ENCODE data around the gene PDE4D. TPM values are rescaled to one million over a fixed set of nuclear protein-coding genes. Genes with fewer than 3 reads are reported as not detected.

Gene PDE4D
- total RNA-seq, 1 donor from 2014 or later: 11.8 TPM

DNA sequence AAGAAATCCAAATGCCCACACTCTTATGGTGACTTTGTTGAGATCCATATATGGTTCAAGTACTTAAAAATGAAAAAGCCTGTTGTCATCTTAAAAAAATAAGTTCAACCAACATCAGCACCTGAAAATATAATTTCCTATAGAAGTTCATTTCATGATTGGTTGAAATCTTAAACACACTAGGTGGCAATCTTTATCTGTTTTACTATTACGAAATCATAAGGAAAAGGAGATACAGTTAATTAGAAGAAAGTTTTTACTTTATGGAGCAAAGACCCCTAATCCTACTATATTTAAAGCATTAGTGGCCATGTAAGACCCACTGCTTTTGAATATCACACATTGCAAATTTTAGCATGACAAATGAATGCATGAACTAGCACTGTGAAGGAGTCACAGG is 694.7 kb downstream of the PDE4D start:
- H3K27ac Mint-ChIP-seq (ENCODE audit: unreplicated experiment): no peak overlapping the region
- no peaks in the 10 kb centered on the region for H3K4me1 Mint-ChIP-seq
- H3K27me3 Mint-ChIP-seq (ENCODE audit: low read depth): no peaks in the 10 kb centered on the region
- DNase-seq (ENCODE audit: low read depth, low spot score): no peak
- H3K9me3 Mint-ChIP-seq: no peaks in the 10 kb centered on the region
- peaks cover 2% of the 10 kb centered on the region for H3K36me3 Mint-ChIP-seq (ENCODE audit: low read depth)
- TF ChIP-seq, protein P1, sequence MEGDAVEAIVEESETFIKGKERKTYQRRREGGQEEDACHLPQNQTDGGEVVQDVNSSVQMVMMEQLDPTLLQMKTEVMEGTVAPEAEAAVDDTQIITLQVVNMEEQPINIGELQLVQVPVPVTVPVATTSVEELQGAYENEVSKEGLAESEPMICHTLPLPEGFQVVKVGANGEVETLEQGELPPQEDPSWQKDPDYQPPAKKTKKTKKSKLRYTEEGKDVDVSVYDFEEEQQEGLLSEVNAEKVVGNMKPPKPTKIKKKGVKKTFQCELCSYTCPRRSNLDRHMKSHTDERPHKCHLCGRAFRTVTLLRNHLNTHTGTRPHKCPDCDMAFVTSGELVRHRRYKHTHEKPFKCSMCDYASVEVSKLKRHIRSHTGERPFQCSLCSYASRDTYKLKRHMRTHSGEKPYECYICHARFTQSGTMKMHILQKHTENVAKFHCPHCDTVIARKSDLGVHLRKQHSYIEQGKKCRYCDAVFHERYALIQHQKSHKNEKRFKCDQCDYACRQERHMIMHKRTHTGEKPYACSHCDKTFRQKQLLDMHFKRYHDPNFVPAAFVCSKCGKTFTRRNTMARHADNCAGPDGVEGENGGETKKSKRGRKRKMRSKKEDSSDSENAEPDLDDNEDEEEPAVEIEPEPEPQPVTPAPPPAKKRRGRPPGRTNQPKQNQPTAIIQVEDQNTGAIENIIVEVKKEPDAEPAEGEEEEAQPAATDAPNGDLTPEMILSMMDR (conservative IDR thresholded peaks at IDR 0.05): no peak
- no peak overlapping the region for H3K4me3 Mint-ChIP-seq

DNA sequence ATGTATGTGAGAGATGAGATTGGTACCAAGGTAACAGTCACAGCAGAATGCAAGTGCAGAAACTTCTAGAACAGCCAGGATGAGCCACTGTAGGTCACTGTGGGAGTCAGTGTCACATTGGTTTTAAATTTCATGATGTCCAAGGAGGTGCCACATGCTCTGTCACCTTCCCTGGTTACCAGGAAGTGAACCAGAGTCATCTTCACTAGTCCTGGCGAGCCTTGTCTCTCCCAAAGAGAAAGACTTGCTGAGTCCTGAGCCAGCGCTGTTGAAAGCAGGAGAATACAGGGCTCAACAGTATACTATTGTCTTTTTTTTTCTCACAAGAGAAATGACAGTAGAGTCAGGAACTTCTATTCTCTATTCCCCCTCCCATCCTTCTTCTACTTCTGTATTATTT is 695.2 kb downstream of the PDE4D start:
- TF ChIP-seq, protein P1 (conservative IDR thresholded peaks at IDR 0.05): no peak
- DNase-seq (ENCODE audit: low read depth, low spot score): no peak
- Mint-ChIP-seq H3K9me3 (no peaks in the 10 kb centered on the region), H3K27me3 (ENCODE audit: low read depth) (no peaks in the 10 kb centered on the region), H3K4me3 (no peak overlapping the region), H3K27ac (ENCODE audit: unreplicated experiment) (no peak overlapping the region), H3K36me3 (ENCODE audit: low read depth) (peaks cover 3% of the 10 kb centered on the region), H3K4me1 (no peaks in the 10 kb centered on the region)

DNA sequence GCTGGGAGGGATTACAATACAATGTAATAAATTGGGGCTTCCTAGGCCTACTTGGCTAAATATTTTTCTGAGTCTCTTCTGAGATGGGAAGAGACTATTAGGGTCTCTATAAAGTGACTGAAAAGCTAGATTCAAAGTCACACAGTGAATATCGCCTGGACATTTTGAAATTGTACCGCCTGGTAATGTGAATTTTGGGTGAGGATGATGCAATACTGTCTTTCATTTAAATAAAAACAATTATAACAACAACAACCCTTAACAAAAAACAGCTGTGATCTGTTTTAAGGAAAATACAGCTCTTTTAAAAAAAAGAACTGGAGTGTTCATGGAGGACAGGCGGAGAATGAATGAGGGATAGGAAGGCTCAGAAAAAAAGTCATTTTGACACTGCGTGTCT is 695.6 kb downstream of the PDE4D start:
- H3K4me1 Mint-ChIP-seq: no peaks in the 10 kb centered on the region
- H3K27ac Mint-ChIP-seq (ENCODE audit: unreplicated experiment): no peak overlapping the region
- no peaks in the 10 kb centered on the region for H3K9me3 Mint-ChIP-seq

DNA sequence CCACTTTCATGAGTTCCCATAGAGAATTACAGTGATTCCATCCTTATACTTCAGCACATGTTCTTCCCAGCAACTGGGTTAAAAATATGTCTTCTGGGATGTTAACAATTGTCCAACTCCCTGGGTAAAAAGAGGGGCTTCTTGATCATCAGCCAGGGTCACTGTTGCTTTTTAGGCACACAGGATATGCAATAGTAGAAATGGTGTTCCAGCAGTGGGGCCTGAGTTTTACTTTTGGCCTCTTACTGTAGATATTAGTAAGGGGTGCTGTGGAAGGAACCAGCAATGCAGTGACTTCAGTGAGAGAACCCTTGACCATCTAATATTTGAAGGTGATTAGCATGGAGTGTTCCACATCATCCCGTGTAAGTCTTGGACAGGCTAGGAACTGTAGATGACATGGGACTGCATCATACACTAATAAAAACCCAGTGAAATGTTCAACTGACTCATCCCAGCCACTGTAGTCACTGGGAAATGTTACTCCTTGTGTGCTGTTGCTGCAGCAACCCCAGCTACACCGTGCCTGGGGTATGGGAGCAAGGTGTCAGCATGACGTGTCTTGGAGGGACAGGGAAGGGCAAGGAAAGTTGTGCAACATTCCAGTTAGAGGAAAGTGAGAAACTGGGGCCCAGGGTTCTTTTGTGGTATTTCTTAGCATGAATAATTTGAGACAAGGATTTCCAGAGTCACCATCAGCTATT is 699.8 kb downstream of the PDE4D start:
- Mint-ChIP-seq H3K27ac (ENCODE audit: unreplicated experiment) (no peak overlapping the region), H3K4me3 (no peak overlapping the region), H3K9me3 (no peaks in the 10 kb centered on the region), H3K27me3 (ENCODE audit: low read depth) (no peaks in the 10 kb centered on the region), H3K36me3 (ENCODE audit: low read depth) (peaks cover 3% of the 10 kb centered on the region), H3K4me1 (peaks cover 11% of the 10 kb centered on the region)
- no peak for DNase-seq (ENCODE audit: low read depth, low spot score)
- TF ChIP-seq, protein P1 (conservative IDR thresholded peaks at IDR 0.05): no peak

More for the DNA sequence above, 695.6 kb downstream of the PDE4D start:
- H3K4me3 Mint-ChIP-seq: no peak overlapping the region
- peaks cover 3% of the 10 kb centered on the region for H3K36me3 Mint-ChIP-seq (ENCODE audit: low read depth)
- no peaks in the 10 kb centered on the region for H3K27me3 Mint-ChIP-seq (ENCODE audit: low read depth)
- DNase-seq (ENCODE audit: low read depth, low spot score): no peak
- TF ChIP-seq, protein P1 (conservative IDR thresholded peaks at IDR 0.05): no peak

DNA sequence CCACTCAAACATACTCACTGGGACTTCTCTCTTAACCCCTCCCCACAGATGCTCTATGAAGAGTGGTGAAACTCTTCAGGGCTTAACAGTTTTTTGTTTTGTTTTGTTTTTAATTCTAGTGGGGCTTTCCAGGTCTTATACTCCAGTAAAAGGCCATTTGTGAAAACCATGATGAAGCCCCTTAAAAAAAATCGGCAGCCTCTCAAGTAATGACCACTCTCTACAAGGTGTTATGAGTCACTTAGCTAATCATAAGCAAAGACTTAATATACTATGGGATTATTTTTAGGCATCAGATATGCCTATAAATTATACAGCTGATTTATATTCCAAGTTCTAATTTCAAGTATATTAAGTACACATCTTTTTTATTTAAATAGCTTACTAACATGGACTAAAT is 702.8 kb downstream of the PDE4D start:
- no peak for DNase-seq (ENCODE audit: low read depth, low spot score)
- Mint-ChIP-seq H3K36me3 (ENCODE audit: low read depth) (peaks cover 3% of the 10 kb centered on the region), H3K9me3 (no peaks in the 10 kb centered on the region), H3K4me1 (peaks cover 22% of the 10 kb centered on the region), H3K4me3 (no peak overlapping the region), H3K27ac (ENCODE audit: unreplicated experiment) (no peak overlapping the region), H3K27me3 (ENCODE audit: low read depth) (no peaks in the 10 kb centered on the region)
- TF ChIP-seq, protein P1 (conservative IDR thresholded peaks at IDR 0.05): no peak
